ENCODE measurements around the gene TCEA2. TPM values are rescaled to one million over a fixed set of nuclear protein-coding genes. Genes with fewer than 3 reads are reported as not detected.
A peak's percentile ranks its signal among the peaks of the same experiment; 100 is the strongest.

Gene TCEA2
- polyA plus RNA-seq, 1 donor: 49.9 TPM

GRCh38 chr20:64049878-64050260 lies 13.1 kb upstream of the TCEA2 start:
- no peak for DNase-seq

- DNase-seq: no peak
These were observed 12.6 kb upstream of the TCEA2 start for GRCh38 chr20:64050261-64051032.

GRCh38 chr20:64051033-64051452 lies 12.0 kb upstream of the TCEA2 start:
- no peak for DNase-seq

- no peak for DNase-seq
These were observed 11.3 kb upstream of the TCEA2 start for GRCh38 chr20:64051561-64052325.

GRCh38 chr20:64052326-64052722 lies 10.7 kb upstream of the TCEA2 start:
- no peak for DNase-seq

- DNase-seq: no peak
These were observed 9.8 kb upstream of the TCEA2 start for GRCh38 chr20:64052987-64053840.

GRCh38 chr20:64053841-64054661 lies 8.9 kb upstream of the TCEA2 start:
- DNase-seq: peak; percentile 62

- no peak for DNase-seq
These were observed 7.6 kb upstream of the TCEA2 start for GRCh38 chr20:64055396-64055892.

GRCh38 chr20:64055893-64056638 lies 6.9 kb upstream of the TCEA2 start:
- no peak for DNase-seq

- DNase-seq: no peak
These were observed 6.4 kb upstream of the TCEA2 start for GRCh38 chr20:64056639-64056888.

GRCh38 chr20:64056889-64057627 lies 5.9 kb upstream of the TCEA2 start:
- DNase-seq: no peak

- peak; percentile 61 for DNase-seq
These were observed 5.1 kb upstream of the TCEA2 start for GRCh38 chr20:64057628-64058498.

GRCh38 chr20:64058536-64058935 lies 4.5 kb upstream of the TCEA2 start:
- no peak for DNase-seq

- DNase-seq: no peak
These were observed 762 bp upstream of the TCEA2 start for GRCh38 chr20:64062276-64062595.

- no peak for DNase-seq
These were observed 569 bp downstream of the TCEA2 start for GRCh38 chr20:64063389-64064144.

GRCh38 chr20:64064145-64064698 lies 1.2 kb downstream of the TCEA2 start:
- no peak for DNase-seq

GRCh38 chr20:64065062-64065973 lies 2.3 kb downstream of the TCEA2 start:
- no peak for DNase-seq

- DNase-seq: no peak
These were observed 3.0 kb downstream of the TCEA2 start for GRCh38 chr20:64065974-64066343.
